Mesendoderm (in vitro differentiated cells): Measurements from ENCODE around the gene CAPN9.

Experiments
- DNase-seq: peaks from one replicate; pipeline ENCODE4 v3.0.0; 2013
- H2AK5ac ChIP-seq: 2 replicates; pipeline ENCODE4 v1.6.1; 2013; ENCODE audit warnings: low read length, inconsistent platforms
- H2BK120ac ChIP-seq: 2 replicates; pipeline ENCODE4 v1.6.1; 2013; ENCODE audit warnings: low read depth, mild to moderate bottlenecking, low read length, moderate library complexity, mixed read lengths
- H2BK15ac ChIP-seq: replicated peaks from 2 replicates; pipeline ENCODE4 v1.6.1; 2013; ENCODE audit warnings: low read depth, mild to moderate bottlenecking, moderate library complexity
- H2BK5ac ChIP-seq: 2 replicates; pipeline ENCODE4 v1.6.1; 2013; ENCODE audit warnings: low read length, inconsistent platforms
- H3K18ac ChIP-seq: 2 replicates; pipeline ENCODE4 v1.6.1; 2013; ENCODE audit warnings: mild to moderate bottlenecking, low read length, mixed read lengths
- H3K23ac ChIP-seq: one replicate; pipeline ENCODE4 v1.6.1; 2013; ENCODE audit warnings: low read length
- H3K27ac ChIP-seq: 2 replicates; pipeline ENCODE4 v1.5.1; 2013; ENCODE audit warnings: low read depth, mild to moderate bottlenecking, inconsistent platforms, low read length, moderate library complexity
- H3K27me3 ChIP-seq: 2 replicates; pipeline ENCODE4 v1.6.1; 2013; ENCODE audit warnings: low read length, control low read depth, mild to moderate bottlenecking, inconsistent platforms; ENCODE audit not compliant: insufficient read depth, poor library complexity
- H3K36me3 ChIP-seq: 2 replicates; pipeline ENCODE4 v1.6.1; 2013; ENCODE audit warnings: low read length, inconsistent platforms; ENCODE audit not compliant: control insufficient read depth, insufficient read depth
- H3K4ac ChIP-seq: one replicate; pipeline ENCODE4 v1.6.1; 2013; ENCODE audit warnings: low read depth, mild to moderate bottlenecking, low read length, moderate library complexity
- H3K4me1 ChIP-seq: 2 replicates; pipeline ENCODE4 v1.6.1; 2013; ENCODE audit warnings: low read depth, low read length, inconsistent platforms; ENCODE audit not compliant: control insufficient read depth
- H3K4me2 ChIP-seq: 2 replicates; pipeline ENCODE4 v1.6.1; 2013; ENCODE audit warnings: low read length
- H3K4me3 ChIP-seq: 2 replicates; pipeline ENCODE4 v1.5.1; 2013; ENCODE audit warnings: mild to moderate bottlenecking, low read length
- H3K56ac ChIP-seq: one replicate; pipeline ENCODE4 v1.6.1; 2013; ENCODE audit warnings: low read length
- H3K79me1 ChIP-seq: 2 replicates; pipeline ENCODE4 v1.6.1; 2013; ENCODE audit warnings: low read length, inconsistent platforms
- H3K79me2 ChIP-seq: 2 replicates; pipeline ENCODE4 v1.6.1; 2013; ENCODE audit warnings: mild to moderate bottlenecking, low read length; ENCODE audit not compliant: control insufficient read depth, insufficient read depth
- H3K9ac ChIP-seq: 2 replicates; pipeline ENCODE4 v1.6.1; 2013; ENCODE audit warnings: low read length, inconsistent platforms
- H4K5ac ChIP-seq: one replicate; pipeline ENCODE4 v1.6.1; 2013; ENCODE audit warnings: low read length
- H4K8ac ChIP-seq: one replicate; pipeline ENCODE4 v1.6.1; 2013; ENCODE audit warnings: low read depth, mild to moderate bottlenecking, control low read depth, low read length, moderate library complexity
- WGBS: extraction: QIAGEN DNeasy Blood & Tissue Kit; methylation state at CpG from one replicate; pipeline ENCODE4 v1.1.7; 2013; ENCODE audit warnings: low lambda C conversion rate, missing lambda C conversion rate; ENCODE audit not compliant: insufficient coverage; ENCODE audit errors: extremely low coverage; 5-methylcytosine and 5-hydroxymethylcytosine counted together

CAPN9 gene

GRCh38 chr1:230784163-230784562 is 37.0 kb downstream of the CAPN9 start:
- no peak overlapping the region for H3K56ac ChIP-seq
- no peaks in the 10 kb centered on the region for H3K79me2 ChIP-seq
- H3K27me3 ChIP-seq, result peaks cover 2% of the 10 kb centered on the region
- H2BK5ac ChIP-seq, result no peak overlapping the region
- H2BK120ac ChIP-seq, result no peak overlapping the region
- H3K4me1 ChIP-seq, result no peaks in the 10 kb centered on the region
- H3K18ac ChIP-seq, result no peak overlapping the region
- no peaks in the 10 kb centered on the region for H3K36me3 ChIP-seq
- H3K79me1 ChIP-seq, result no peaks in the 10 kb centered on the region
- no peak overlapping the region for H4K5ac ChIP-seq
- H2BK15ac ChIP-seq, result no peak overlapping the region
- no peak overlapping the region for H4K8ac ChIP-seq
- H3K4me2 ChIP-seq, result no peak overlapping the region
- H3K4me3 ChIP-seq, result no peak overlapping the region
- H3K23ac ChIP-seq, result no peak overlapping the region
- H3K27ac ChIP-seq, result no peak overlapping the region
- H3K9ac ChIP-seq, result no peak overlapping the region
- H3K4ac ChIP-seq, result no peak overlapping the region
- no CpG with 5 or more reads among the region's 2 CpGs for WGBS
- H2AK5ac ChIP-seq, result no peak overlapping the region
- DNase-seq, result no peak

- Histone ChIP-seq H3K36me3 (no peaks in the 10 kb centered on the region), H3K23ac (no peak overlapping the region), H2BK120ac (no peak overlapping the region), H3K79me1 (no peaks in the 10 kb centered on the region), H3K9ac (no peak overlapping the region), H3K18ac (no peak overlapping the region), H3K27me3 (peaks cover 2% of the 10 kb centered on the region), H3K79me2 (no peaks in the 10 kb centered on the region), H4K8ac (no peak overlapping the region), H3K56ac (no peak overlapping the region), H3K4ac (no peak overlapping the region), H2BK5ac (no peak overlapping the region), H3K4me3 (no peak overlapping the region), H3K4me2 (no peak overlapping the region), H3K27ac (no peak overlapping the region), H2AK5ac (no peak overlapping the region), H4K5ac (no peak overlapping the region), H2BK15ac (no peak overlapping the region), H3K4me1 (no peaks in the 10 kb centered on the region)
- no peak for DNase-seq
- no CpG with 5 or more reads among the region's 2 CpGs for WGBS
Measured at GRCh38 chr1:230785636-230786384, 38.6 kb downstream of the CAPN9 start.

GRCh38 chr1:230786385-230786753 is 39.2 kb downstream of the CAPN9 start:
- WGBS, result no CpG with 5 or more reads among the region's 3 CpGs
- Histone ChIP-seq H4K8ac (no peak overlapping the region), H2BK15ac (no peak overlapping the region), H3K4me3 (no peak overlapping the region), H3K18ac (no peak overlapping the region), H3K79me1 (no peaks in the 10 kb centered on the region), H3K56ac (no peak overlapping the region), H3K36me3 (no peaks in the 10 kb centered on the region), H2AK5ac (no peak overlapping the region), H4K5ac (no peak overlapping the region), H3K4me2 (no peak overlapping the region), H3K27ac (no peak overlapping the region), H3K4ac (no peak overlapping the region), H3K27me3 (peaks cover 2% of the 10 kb centered on the region), H3K79me2 (no peaks in the 10 kb centered on the region), H3K9ac (no peak overlapping the region), H2BK5ac (no peak overlapping the region), H3K4me1 (no peaks in the 10 kb centered on the region), H2BK120ac (no peak overlapping the region), H3K23ac (no peak overlapping the region)
- no peak for DNase-seq

DNA sequence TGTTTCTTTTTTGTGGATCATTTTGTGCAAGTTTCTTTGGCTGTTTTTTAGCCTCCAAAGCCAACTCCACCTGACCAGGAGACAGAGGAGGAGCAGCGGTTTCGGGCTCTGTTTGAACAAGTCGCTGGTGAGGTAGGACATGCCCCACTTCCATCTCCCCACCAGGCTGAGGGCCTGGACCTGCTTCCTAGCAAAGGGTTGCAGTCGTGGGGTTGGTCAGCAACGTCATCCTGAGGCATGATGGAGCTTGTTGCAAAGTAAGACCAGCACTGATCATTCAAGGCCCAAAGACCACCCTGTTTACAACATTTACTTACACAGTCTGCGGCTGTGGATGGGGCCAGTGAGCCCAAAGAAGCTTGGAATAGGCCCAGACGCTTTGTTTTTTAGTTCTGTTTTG is 40.3 kb downstream of the CAPN9 start:
- Histone ChIP-seq H2BK120ac (no peak overlapping the region), H4K5ac (no peak overlapping the region), H3K9ac (no peak overlapping the region), H3K27ac (no peak overlapping the region), H3K4me3 (no peak overlapping the region), H3K4me2 (no peak overlapping the region), H2AK5ac (no peak overlapping the region), H3K23ac (no peak overlapping the region), H3K36me3 (no peaks in the 10 kb centered on the region), H3K18ac (no peak overlapping the region), H2BK15ac (no peak overlapping the region), H3K4ac (no peak overlapping the region), H3K27me3 (peaks cover 2% of the 10 kb centered on the region), H3K4me1 (no peaks in the 10 kb centered on the region), H3K79me1 (no peaks in the 10 kb centered on the region), H2BK5ac (no peak overlapping the region), H4K8ac (no peak overlapping the region), H3K56ac (no peak overlapping the region), H3K79me2 (no peaks in the 10 kb centered on the region)
- no CpG with 5 or more reads among the region's 7 CpGs for WGBS
- no peak for DNase-seq

GRCh38 chr1:230788561-230789275 is 41.5 kb downstream of the CAPN9 start:
- Histone ChIP-seq H3K4me1 (no peaks in the 10 kb centered on the region), H3K4ac (no peak overlapping the region), H4K8ac (no peak overlapping the region), H3K27me3 (peaks cover 2% of the 10 kb centered on the region), H3K4me2 (no peak overlapping the region), H2AK5ac (no peak overlapping the region), H3K27ac (no peak overlapping the region), H2BK120ac (no peak overlapping the region), H2BK5ac (no peak overlapping the region), H3K36me3 (no peaks in the 10 kb centered on the region), H3K4me3 (no peak overlapping the region), H3K56ac (no peak overlapping the region), H4K5ac (no peak overlapping the region), H3K23ac (no peak overlapping the region), H3K79me2 (no peaks in the 10 kb centered on the region), H3K9ac (no peak overlapping the region), H3K18ac (no peak overlapping the region), H3K79me1 (no peaks in the 10 kb centered on the region), H2BK15ac (no peak overlapping the region)
- WGBS, result no CpG with 5 or more reads among the region's 10 CpGs
- DNase-seq, result no peak
